ENCODE measurements around the gene UROS.

The UROS gene

GRCh38 chr10:125769175-125769574, 53.9 kb downstream of the UROS start:
- in situ Hi-C loops (cut with HindIII; ENCODE audit: low sequenced_read_pairs) = no loop called here

GRCh38 chr10:125768219-125768855, 54.7 kb downstream of the UROS start:
- in situ Hi-C loops (cut with HindIII; ENCODE audit: low sequenced_read_pairs) = no loop called here

GRCh38 chr10:125766511-125766910, 56.5 kb downstream of the UROS start:
- in situ Hi-C loops (cut with HindIII; ENCODE audit: low sequenced_read_pairs) = no loop called here

DNA sequence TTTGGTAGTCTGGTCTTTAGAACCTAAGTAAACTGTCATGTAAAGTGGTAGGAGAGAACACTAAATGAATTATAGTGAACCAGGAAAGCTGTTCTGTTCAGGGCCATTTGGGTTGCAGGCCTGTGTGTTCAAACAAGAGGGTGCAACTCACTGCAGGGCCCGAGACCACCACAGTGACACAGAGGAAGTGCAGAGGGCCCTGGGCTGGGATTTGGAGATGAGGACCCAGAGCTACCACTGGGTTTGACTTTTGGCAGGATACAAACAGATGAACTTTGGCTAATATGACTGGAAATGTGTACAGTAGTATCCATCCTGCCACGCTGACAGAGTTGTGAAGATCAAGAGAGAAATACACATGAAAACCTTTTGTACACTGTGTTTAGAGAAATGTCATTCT, 57.2 kb downstream of the UROS start:
- in situ Hi-C loops (cut with HindIII; ENCODE audit: low sequenced_read_pairs) = no loop called here

- in situ Hi-C loops (cut with HindIII; ENCODE audit: low sequenced_read_pairs) = no loop called here
Measured at GRCh38 chr10:125762692-125763648, 60.1 kb downstream of the UROS start.

DNA sequence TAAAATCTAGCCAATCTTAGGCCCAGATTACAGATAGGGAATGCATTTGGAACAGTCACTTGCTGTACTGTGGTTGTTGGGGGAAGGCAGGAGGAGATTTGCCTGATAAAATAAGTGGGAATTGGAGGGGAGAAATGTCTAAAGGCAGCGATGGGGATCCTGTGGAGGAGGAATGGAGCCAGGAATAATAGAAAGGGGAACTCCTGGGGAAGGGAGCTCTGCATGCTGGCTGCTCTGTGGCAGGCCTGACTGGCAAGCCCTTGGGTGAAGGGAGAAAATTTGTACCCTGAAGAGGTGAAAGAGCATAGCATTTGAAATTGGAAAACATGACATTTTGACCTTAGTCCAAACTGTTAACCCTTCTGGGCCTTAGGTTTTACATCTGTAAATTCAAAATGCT, 61.1 kb downstream of the UROS start:
- in situ Hi-C loops (cut with HindIII; ENCODE audit: low sequenced_read_pairs) = no loop called here

- in situ Hi-C loops (cut with HindIII; ENCODE audit: low sequenced_read_pairs) = no loop called here
Measured at GRCh38 chr10:125757742-125758141, 65.3 kb downstream of the UROS start.

DNA sequence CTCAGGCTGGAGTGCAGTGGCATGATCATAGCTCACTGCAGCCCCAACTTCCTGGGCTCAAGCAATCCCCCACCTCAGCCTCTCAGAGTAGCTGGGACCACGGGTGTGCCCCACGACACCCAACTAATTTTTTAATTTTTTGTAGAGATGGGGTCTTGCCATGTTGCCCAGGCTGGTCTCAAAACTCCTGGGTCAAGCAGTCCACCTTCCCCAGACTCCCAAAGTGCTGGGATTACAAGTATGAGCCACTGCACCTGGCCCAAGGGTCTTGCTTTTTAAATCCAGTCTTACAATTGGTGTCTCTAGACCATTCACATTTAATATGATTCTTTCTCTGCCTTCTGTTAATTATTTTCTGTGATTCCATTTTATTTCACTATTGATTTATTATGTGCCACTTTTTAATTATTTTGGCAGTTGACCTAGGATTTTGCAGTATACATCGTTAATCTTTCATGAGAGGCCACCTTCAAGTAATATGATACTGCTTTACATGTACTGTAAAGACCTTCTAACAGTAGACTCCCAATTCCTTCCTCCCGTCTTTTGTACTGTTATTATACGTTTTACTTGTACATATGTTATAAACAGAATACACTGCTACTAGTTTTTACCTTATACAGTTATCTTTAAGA, 66.1 kb downstream of the UROS start:
- in situ Hi-C loops (cut with HindIII; ENCODE audit: low sequenced_read_pairs) = no loop called here

DNA sequence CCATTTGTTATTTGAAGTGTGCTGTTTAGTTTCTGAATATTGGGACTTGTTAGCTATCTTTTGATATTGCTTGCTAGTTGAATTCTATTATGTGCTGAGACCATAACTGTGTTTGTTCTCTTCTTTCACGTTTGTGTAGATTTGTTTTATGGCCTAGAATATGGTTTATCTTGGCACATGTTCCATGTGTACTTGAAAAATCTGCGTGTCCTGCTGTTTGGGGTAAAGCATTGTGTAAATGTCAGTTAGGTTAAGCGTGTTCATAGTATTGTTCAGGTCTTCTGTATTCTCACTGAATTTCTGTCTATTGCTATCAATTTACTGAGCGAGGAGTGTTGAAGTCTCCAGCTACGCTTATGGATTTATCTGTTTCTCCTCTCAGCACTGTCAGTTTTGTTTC, 66.9 kb downstream of the UROS start:
- in situ Hi-C loops (cut with HindIII; ENCODE audit: low sequenced_read_pairs) = no loop called here

GRCh38 chr10:125747417-125747816, 75.6 kb downstream of the UROS start:
- in situ Hi-C loops (cut with HindIII; ENCODE audit: low sequenced_read_pairs) = no loop called here

DNA sequence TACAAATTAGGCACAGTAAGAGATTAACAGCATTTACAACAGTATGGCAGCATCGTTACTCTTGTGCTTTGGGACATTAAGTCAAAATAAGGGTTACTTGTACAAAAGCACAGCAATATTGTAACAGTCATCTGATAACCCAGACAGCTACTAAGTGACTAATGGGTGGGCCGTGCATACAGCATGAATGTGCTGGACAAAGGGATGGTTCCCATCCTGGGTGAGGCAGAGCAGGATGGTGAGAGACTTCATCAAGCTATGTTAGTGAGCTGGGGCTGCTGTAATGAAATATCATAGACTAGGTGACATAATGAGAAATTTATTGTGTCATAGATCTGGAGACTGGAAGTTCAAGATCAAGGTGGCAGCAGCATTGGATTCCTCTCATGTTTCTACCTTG, 78.1 kb downstream of the UROS start:
- in situ Hi-C loops (cut with HindIII; ENCODE audit: low sequenced_read_pairs) = no loop called here

DNA sequence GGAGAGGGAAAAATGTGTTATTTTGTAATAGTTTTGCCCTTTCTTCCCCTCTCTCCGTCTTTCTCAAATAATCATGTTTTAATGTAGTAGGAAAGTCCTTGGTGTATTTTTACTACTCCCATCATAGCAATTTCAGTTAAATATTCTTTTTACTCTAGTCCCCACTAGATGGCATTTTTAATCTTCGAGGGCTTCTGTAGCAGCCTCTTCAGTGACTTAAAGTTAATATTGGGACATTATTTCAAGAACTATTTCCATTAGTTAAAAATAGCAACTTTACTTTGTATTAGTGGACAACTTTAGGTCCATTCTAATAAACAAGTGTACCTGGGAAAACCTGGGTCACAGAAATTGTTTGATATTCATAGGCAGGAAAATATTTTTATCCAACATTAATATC, 80.6 kb downstream of the UROS start:
- in situ Hi-C loops (cut with HindIII; ENCODE audit: low sequenced_read_pairs) = no loop called here

- in situ Hi-C loops (cut with HindIII; ENCODE audit: low sequenced_read_pairs) = no loop called here
Measured at GRCh38 chr10:125739994-125740679, 82.9 kb downstream of the UROS start.

All from DLD1 (cell line).